T-helper 1 cell treated with Interleukin-12 subunit alpha and Interleukin-12 subunit beta and Interleukin-4 antibody, amounts not matched to agents 30 μg/mL and 1 μg/mL, for 36 hours (primary cell): ENCODE data around the gene POLR2C.

Experiments
- H3K27ac Mint-ChIP-seq: one replicate; pipeline ENCODE4 v1.8.0; 2021; ENCODE audit warnings: mild to moderate bottlenecking, mixed read lengths
- H3K27me3 Mint-ChIP-seq: one replicate; pipeline ENCODE4 v1.8.0; 2021; ENCODE audit warnings: low read depth, mixed read lengths
- H3K36me3 Mint-ChIP-seq: one replicate; pipeline ENCODE4 v1.8.0; 2021; ENCODE audit warnings: low read depth, mixed read lengths
- H3K4me1 Mint-ChIP-seq: one replicate; pipeline ENCODE4 v1.8.0; 2021; ENCODE audit warnings: low read depth, mixed read lengths
- H3K4me3 Mint-ChIP-seq: one replicate; pipeline ENCODE4 v1.8.0; 2021; ENCODE audit warnings: mild to moderate bottlenecking, moderate library complexity, mixed read lengths
- H3K9me3 Mint-ChIP-seq: one replicate; pipeline ENCODE4 v1.8.0; 2021; ENCODE audit warnings: mixed read lengths

Gene POLR2C

GRCh38 chr16:57462209-57462977, at the start of gene POLR2C:
Gene POLR2C (plus strand): TSS chr16:57462679. CDS start chr16:57462725, 46 bp downstream.
- Mint-ChIP-seq H3K4me1 (peaks cover 20% of the 10 kb centered on the region), H3K36me3 (peaks cover 19% of the 10 kb centered on the region), H3K27ac (peak within 1 kb of the TSS; percentile 99), H3K4me3 (peak within 1 kb of the TSS; percentile 100), H3K27me3 (no peaks in the 10 kb centered on the region), H3K9me3 (no peaks in the 10 kb centered on the region)

GRCh38 chr16:57413301-57413730, 49.2 kb upstream of the POLR2C start:
- Mint-ChIP-seq H3K4me1 (peaks cover 12% of the 10 kb centered on the region), H3K27me3 (no peaks in the 10 kb centered on the region), H3K9me3 (no peaks in the 10 kb centered on the region), H3K36me3 (no peaks in the 10 kb centered on the region), H3K4me3 (no peak overlapping the region), H3K27ac (no peak overlapping the region)

DNA sequence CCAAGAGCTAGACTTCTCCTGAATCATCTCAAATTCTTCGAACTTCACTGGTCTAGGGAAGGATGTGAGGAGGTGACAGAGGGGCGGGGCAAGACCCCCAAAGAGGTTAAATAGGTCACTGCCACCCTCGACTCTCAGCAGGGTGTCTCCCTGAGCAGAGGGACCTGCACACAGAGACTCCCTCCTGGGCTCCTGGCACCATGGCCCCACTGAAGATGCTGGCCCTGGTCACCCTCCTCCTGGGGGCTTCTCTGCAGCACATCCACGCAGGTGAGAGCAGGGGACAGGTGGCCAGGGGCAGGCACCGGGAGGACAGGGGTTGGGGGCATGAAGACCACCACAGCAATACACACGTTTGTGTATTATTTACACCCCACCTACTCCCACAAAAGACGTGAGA, 48.7 kb upstream of the POLR2C start:
- no peak overlapping the region for H3K4me3 Mint-ChIP-seq
- no peaks in the 10 kb centered on the region for H3K9me3 Mint-ChIP-seq
- no peaks in the 10 kb centered on the region for H3K27me3 Mint-ChIP-seq
- H3K4me1 Mint-ChIP-seq = peaks cover 14% of the 10 kb centered on the region
- no peaks in the 10 kb centered on the region for H3K36me3 Mint-ChIP-seq
- H3K27ac Mint-ChIP-seq = no peak overlapping the region

DNA sequence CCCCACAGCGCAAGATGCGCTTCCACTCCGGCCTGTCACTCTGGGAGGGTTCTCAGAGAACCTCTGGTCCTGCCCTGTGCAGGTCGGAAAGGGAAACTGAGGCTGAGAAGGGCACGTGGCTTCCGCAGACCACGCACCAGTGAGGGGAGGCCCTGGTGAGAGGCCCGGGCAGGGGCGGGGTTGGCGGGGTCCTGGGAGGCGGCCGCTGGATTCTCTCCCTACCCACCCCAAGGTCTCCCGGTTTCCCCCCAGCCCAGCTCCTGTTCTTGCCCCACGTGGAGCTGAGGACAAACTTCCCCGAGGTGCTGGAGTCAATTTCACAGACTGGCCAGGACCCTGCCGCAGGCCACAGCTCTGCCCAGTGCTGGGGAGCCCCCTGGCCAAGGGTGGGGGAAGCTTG, 46.4 kb upstream of the POLR2C start:
- H3K4me3 Mint-ChIP-seq = no peak overlapping the region
- no peaks in the 10 kb centered on the region for H3K36me3 Mint-ChIP-seq
- no peaks in the 10 kb centered on the region for H3K9me3 Mint-ChIP-seq
- H3K27me3 Mint-ChIP-seq = no peaks in the 10 kb centered on the region
- H3K4me1 Mint-ChIP-seq = peaks cover 18% of the 10 kb centered on the region
- no peak overlapping the region for H3K27ac Mint-ChIP-seq

- no peaks in the 10 kb centered on the region for H3K9me3 Mint-ChIP-seq
- peaks cover 20% of the 10 kb centered on the region for H3K4me1 Mint-ChIP-seq
- H3K27ac Mint-ChIP-seq = no peak overlapping the region
- no peaks in the 10 kb centered on the region for H3K27me3 Mint-ChIP-seq
- no peaks in the 10 kb centered on the region for H3K36me3 Mint-ChIP-seq
- H3K4me3 Mint-ChIP-seq = no peak overlapping the region
Observed at GRCh38 chr16:57419506-57419905, 43.0 kb upstream of the POLR2C start.

- Mint-ChIP-seq H3K4me3 (no peak overlapping the region), H3K36me3 (peaks cover 3% of the 10 kb centered on the region), H3K27me3 (no peaks in the 10 kb centered on the region), H3K27ac (no peak overlapping the region), H3K9me3 (no peaks in the 10 kb centered on the region), H3K4me1 (peaks cover 15% of the 10 kb centered on the region)
Observed at GRCh38 chr16:57422026-57422944, 40.2 kb upstream of the POLR2C start.

DNA sequence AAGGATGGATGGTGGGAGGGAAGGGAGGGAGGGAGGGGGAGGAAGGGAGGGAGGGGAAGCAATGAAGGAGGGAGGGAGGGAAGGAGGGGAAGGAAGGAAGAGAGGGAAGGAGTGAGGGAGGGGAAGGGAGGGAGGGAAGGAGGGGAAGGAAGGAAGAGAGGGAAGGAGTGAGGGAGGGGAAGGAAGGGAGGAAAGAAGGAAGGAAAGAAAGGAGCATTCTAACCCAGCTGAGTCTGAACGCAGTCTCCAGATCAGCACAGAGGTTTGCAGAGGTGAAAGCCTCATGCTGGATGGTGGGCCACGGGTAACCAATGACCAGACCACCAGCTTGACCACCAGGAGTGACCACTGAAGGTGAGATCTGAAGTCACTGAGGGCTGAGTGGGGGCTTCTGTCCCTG, 39.3 kb upstream of the POLR2C start:
- no peak overlapping the region for H3K27ac Mint-ChIP-seq
- H3K27me3 Mint-ChIP-seq = no peaks in the 10 kb centered on the region
- H3K9me3 Mint-ChIP-seq = no peaks in the 10 kb centered on the region
- H3K4me3 Mint-ChIP-seq = no peak overlapping the region
- H3K4me1 Mint-ChIP-seq = peaks cover 11% of the 10 kb centered on the region
- H3K36me3 Mint-ChIP-seq = peaks cover 9% of the 10 kb centered on the region

DNA sequence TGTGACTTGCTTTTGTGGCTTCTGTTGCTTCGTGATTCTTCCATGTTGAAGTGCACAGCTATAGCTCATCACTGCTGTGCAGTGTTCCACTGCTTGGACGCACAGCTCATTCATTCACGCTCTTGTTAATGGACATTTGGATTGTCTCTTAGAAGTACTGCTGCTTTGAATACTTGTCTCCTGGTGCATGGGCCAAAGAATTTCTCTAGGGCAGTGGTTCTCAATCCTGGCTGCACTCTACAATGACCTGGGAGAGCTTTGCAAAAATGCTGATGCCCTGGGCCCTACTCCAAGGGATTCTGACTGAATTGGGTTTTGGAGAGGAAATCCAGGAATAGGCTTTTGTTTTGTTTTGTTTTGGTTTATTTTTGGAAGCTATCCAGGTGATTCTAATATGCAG, 37.9 kb upstream of the POLR2C start:
- no peak overlapping the region for H3K27ac Mint-ChIP-seq
- H3K4me1 Mint-ChIP-seq = peaks cover 3% of the 10 kb centered on the region
- H3K27me3 Mint-ChIP-seq = no peaks in the 10 kb centered on the region
- H3K9me3 Mint-ChIP-seq = no peaks in the 10 kb centered on the region
- H3K36me3 Mint-ChIP-seq = peaks cover 18% of the 10 kb centered on the region
- no peak overlapping the region for H3K4me3 Mint-ChIP-seq

DNA sequence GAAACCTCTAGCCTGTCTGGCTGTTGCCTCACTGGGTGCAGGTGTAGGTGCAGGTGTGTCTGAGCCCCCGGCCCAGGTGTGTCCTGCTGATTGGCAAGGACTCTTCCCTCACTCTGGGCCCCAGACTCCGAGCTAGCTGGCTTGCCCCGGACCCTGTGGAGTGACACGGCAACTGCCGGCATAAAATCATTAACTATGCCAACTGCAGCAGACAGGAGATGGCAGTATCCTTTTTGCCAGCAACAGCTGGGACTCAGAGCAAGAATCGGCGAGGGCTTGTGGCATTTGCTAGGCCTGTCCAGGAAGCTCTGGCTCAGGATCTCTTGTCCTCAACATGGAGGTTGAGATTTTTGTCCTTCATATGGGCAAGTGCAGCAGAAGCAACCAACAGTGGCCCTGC, 36.1 kb upstream of the POLR2C start:
- no peak overlapping the region for H3K4me3 Mint-ChIP-seq
- peaks cover 33% of the 10 kb centered on the region for H3K36me3 Mint-ChIP-seq
- peaks cover 2% of the 10 kb centered on the region for H3K4me1 Mint-ChIP-seq
- H3K9me3 Mint-ChIP-seq = no peaks in the 10 kb centered on the region
- no peaks in the 10 kb centered on the region for H3K27me3 Mint-ChIP-seq
- no peak overlapping the region for H3K27ac Mint-ChIP-seq

GRCh38 chr16:57427307-57427706, 35.2 kb upstream of the POLR2C start:
- Mint-ChIP-seq H3K27me3 (no peaks in the 10 kb centered on the region), H3K9me3 (no peaks in the 10 kb centered on the region), H3K36me3 (peaks cover 37% of the 10 kb centered on the region), H3K4me1 (peaks cover under 1% of the 10 kb centered on the region), H3K4me3 (no peak overlapping the region), H3K27ac (no peak overlapping the region)

DNA sequence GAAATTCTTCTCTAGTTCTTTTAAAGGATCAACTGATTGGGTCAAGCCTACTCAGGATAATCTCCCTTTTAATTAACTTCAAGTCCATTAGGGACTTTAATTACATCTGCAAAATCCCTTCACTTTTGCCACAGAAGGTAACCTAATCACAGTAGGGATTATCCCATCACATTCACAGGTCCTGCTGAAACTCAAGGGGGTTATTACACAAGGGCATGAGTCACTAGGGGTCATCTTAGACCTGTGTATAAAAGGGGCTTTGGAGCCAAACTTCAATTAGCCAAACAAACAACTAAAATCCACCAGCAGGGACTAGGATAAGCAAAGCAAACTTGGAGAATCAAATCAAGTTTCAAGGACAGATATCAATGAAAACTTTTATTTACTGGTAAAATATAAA, 34.7 kb upstream of the POLR2C start:
- H3K4me3 Mint-ChIP-seq = no peak overlapping the region
- peaks cover 40% of the 10 kb centered on the region for H3K36me3 Mint-ChIP-seq
- H3K27ac Mint-ChIP-seq = no peak overlapping the region
- no peaks in the 10 kb centered on the region for H3K27me3 Mint-ChIP-seq
- H3K9me3 Mint-ChIP-seq = no peaks in the 10 kb centered on the region
- no peaks in the 10 kb centered on the region for H3K4me1 Mint-ChIP-seq

DNA sequence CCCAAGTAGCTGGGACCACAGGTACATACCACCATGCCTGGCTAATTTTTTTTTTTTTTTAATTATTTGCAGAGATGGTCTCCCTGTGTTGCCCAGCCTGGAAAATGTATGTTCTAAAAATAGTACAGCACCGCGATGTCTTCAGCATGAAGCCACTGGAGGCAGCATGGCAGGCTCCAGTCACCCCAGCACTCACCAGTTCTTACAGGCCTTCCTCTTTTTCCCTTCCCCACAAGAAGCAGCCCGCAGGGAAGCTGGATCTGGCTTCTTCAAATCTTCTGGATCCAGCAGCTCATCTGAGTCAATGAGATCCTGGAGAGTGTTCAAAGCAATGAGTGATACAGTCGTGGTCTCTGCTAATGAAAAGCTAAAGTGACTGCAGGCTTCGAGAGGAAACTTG, 31.5 kb upstream of the POLR2C start:
- Mint-ChIP-seq H3K36me3 (peaks cover 57% of the 10 kb centered on the region), H3K27me3 (no peaks in the 10 kb centered on the region), H3K9me3 (no peaks in the 10 kb centered on the region), H3K4me3 (no peak overlapping the region), H3K27ac (no peak overlapping the region), H3K4me1 (no peaks in the 10 kb centered on the region)

DNA sequence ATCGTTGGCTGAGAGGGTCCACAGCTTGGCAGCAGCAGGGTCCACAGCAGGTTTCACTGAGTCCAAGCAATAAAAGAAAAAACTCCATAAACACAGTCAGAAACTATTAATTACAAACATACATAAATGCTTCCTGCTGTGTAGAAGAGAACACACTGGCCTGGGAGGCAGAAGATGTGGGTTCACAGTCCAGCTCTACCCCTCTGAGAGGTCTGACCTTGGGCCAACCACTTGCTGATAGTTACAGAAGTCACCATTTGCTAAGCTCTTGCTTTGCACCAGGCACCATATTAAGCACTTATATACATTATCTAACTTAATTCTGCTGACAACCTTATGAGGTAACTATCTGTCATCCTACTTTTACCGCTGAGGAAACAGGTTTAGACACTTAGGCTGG, 30.0 kb upstream of the POLR2C start:
- no peaks in the 10 kb centered on the region for H3K9me3 Mint-ChIP-seq
- no peaks in the 10 kb centered on the region for H3K4me1 Mint-ChIP-seq
- no peak overlapping the region for H3K27ac Mint-ChIP-seq

GRCh38 chr16:57432989-57433388, 29.5 kb upstream of the POLR2C start:
- H3K27me3 Mint-ChIP-seq = no peaks in the 10 kb centered on the region
- no peak overlapping the region for H3K27ac Mint-ChIP-seq
- no peak overlapping the region for H3K4me3 Mint-ChIP-seq
- no peaks in the 10 kb centered on the region for H3K4me1 Mint-ChIP-seq
- H3K9me3 Mint-ChIP-seq = no peaks in the 10 kb centered on the region
- peaks cover 54% of the 10 kb centered on the region for H3K36me3 Mint-ChIP-seq

More for the DNA sequence above, 30.0 kb upstream of the POLR2C start:
- H3K27me3 Mint-ChIP-seq = no peaks in the 10 kb centered on the region
- no peak overlapping the region for H3K4me3 Mint-ChIP-seq
- peaks cover 55% of the 10 kb centered on the region for H3K36me3 Mint-ChIP-seq

GRCh38 chr16:57434003-57434402, 28.5 kb upstream of the POLR2C start:
- H3K9me3 Mint-ChIP-seq = no peaks in the 10 kb centered on the region
- H3K4me3 Mint-ChIP-seq = no peak overlapping the region
- H3K36me3 Mint-ChIP-seq = peaks cover 55% of the 10 kb centered on the region
- no peaks in the 10 kb centered on the region for H3K4me1 Mint-ChIP-seq
- H3K27me3 Mint-ChIP-seq = no peaks in the 10 kb centered on the region
- no peak overlapping the region for H3K27ac Mint-ChIP-seq
